Anterior cingulate cortex (tissue), 58 donors: Measurements from ENCODE around the gene NEO1.

ENCODE experiments used
- DNase-seq, 58 donors: peaks; one replicate each; lab custom pipeline; 2025; lab: John Stamatoyannopoulos, UW

The NEO1 gene

DNA sequence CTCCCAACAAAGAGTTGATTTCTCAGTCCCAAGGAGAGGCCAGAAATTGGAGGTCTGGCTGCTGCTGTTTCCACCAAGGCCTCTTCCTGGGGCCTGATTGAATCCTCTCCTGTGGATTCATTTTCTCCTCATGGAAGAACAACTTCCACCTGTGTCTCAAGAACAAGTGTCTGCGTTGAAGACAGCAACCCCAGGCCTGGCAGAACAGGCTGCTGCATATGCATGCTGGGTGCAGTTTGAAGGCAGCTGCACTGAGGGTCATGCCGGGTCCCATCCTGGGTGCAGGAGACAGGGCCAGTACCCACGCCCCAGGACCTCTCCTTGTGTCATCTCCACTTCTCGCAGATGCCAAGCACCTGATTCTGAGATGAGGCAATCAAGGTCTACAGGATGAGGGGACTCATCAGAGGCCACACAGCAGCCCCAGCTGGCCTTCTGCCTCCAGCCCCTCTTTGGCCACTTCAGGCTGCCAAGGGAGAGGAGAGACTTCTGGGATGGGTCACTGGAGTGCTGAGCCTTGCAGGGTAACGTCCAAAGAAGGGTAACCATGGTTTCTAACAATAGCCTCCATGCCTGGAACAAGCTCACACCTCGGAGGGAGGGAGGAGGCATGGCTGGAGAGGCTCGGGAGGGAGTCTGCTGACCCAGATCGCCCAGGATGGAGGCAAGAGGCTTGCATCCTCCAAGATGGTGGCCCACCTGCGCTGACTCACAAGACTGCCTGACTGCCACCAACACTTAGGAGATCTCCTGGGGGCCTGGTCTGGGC is 286.5 kb downstream of the NEO1 start:
- DNase-seq, result no peak

DNA sequence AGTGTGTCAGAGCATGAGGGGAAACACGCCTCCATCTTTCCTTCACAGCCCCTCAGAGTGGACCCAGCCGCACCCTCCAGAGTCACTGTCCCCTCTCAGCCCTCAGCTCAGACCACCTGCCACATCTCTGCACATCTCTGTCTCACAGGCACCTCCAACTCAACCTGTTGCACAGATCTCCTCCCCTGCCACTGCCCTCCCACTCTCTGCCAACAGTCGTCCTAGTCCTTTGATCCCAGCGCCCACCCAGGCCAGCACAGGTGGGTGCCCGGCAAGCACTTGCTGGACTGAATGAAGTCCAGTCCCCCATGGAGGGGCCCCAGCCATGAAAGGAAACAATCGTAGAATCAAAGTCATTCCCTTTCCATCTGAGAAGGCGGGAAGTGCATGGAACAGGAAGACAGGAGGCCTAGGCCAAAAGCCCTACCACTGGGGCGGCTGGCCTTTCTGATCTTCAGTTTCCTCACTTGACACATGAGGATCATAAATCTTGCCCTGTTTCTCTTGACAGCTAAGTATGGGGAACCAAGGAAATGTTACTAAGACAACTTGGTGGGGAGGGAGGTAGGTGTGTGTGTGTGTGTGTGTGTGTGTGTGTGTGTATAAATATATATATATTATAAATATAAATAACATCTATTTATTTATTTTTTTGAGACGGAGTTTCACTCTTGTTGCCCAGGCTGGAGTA is 288.4 kb downstream of the NEO1 start:
- DNase-seq, result no peak

DNA sequence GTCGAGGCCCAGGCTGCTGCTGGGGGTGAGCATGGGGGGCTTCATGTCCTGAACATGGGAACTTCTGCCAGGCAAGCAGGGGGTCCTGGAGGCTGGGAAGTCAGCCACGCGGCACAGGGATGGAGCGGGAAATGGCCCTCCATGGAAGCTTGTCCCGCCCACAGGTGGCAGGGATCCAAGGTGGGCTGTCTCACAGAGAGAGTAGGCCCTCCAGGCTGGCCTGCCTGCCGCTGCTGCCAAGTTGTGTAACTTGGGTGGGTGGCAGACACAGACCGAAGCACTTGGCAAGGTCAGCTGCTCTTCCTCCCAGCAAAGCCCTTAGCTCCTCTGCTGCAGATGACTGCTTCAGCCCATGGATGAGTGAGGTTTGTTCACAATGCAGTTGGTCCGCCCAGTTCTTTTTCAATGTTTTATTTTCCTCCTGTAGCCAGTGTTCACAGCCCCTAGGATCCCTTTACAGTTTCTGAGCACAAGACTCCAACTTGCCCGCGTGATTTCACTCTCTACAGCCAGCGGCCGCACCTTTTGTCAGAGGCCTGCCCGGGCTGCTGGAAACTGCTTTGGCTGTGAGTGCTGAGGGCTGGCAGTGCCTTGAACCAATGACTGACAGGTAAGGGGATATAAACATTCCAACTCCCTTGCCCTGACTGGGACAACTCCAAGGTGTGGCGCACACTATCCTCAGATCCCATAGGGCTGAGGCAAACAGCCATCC is 289.8 kb downstream of the NEO1 start:
- peak in 10 of 58 donors; percentile 6 to 41 (median 14) for DNase-seq

DNA sequence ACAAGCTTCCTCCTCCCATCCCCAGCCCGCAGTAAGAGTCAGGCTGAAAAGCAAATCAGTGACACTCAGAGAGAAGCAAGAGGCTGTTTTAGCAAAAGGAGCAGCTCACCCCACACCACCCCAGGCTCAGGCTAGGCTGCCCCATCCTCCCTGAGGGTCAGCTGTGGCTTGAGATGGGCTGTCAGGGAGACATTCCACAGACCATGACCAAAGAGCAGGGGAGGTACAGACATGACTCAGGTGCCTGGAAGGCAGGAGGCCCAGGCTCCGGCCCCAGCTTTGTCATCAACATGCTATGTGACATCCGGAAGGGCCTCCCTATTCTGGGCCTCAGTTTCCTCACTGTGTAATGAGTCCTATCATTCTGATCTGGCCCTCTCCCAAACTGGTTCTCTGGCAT is 291.8 kb downstream of the NEO1 start:
- DNase-seq, result no peak

DNA sequence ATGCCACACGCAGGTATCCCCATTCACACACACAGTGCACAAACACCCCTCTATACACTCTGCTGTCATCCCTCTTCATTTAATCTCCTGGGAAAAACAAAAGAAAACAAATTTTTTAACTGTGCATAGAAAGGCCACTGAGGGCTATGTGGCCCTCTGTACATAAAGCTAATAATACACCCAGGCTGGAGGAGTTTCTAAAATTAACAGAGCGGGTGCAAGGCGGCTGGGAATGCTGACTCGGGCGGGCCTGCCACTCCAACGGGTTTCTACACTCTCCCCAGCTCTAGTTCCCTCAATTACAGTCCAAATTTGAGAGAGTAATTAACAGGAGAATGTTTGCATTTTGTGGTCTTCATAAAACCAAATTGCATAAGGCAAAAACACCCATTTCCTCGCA is 293.4 kb downstream of the NEO1 start:
- no peak for DNase-seq

DNA sequence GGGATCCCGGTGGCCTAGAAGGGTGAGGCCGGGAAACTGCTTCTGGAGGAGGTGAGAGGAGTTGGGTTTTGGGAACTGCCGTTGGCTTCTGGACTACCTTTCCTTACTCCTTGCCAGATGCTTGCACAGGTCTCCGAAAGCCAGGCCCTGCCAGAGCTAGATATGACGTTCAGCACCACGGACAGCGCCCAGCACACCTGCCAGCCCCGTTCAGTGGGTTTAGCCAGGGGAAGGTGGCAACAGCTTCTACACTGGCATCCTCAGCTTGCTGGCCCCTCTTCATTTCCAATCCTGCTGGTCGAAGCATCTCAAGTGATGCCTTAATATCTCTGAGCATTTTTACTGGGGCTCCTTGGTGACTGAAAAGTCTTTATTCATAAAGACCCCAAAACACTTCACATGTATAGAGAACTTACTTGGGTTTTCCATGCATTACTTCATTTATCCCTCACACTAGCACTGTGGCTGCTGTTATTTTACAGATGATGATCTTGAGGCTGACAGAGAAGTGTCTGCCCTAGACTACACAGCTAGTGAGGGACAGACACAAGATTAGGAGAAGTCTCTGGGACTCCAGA is 294.6 kb downstream of the NEO1 start:
- DNase-seq, result no peak

DNA sequence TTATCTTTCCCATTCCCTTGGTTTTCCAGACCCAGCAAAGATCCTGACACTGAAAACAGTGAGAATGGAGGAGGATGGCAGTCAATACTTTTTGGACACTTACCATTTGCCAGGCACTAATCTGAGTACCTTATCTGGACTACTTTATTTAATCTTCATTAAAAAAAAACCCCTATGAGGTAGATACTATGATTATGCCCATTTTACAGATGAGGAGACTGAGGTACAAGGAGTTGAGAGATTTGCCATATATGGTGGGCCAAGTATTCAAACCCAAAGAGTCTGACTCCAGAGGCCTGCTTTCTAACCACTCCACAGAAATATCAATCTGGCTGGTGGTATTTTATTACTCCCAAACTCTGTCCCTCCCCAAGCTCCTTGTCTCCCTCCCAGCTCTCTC is 296.9 kb downstream of the NEO1 start:
- no peak for DNase-seq

DNA sequence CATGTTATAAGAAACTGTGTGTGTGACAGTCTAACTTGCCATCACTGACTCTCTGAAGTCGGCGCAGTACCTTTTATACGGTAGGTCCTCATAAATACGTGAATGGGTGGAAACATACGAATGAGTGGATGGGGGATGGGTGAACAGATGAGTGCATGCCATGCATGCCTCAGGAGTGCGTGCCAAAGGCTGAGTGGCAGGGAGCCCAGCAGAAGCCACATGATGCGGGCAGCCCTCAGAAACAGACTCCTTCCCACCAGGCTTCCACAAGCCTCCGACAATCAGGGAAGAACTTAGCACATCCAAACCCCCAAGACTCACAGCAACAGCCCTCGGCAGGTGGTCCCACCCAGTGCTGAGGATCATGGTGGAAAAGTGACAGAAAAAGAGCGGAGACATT is 299.8 kb downstream of the NEO1 start:
- DNase-seq, result peak in 31 of 58 donors; percentile 4 to 60 (median 27)

DNA sequence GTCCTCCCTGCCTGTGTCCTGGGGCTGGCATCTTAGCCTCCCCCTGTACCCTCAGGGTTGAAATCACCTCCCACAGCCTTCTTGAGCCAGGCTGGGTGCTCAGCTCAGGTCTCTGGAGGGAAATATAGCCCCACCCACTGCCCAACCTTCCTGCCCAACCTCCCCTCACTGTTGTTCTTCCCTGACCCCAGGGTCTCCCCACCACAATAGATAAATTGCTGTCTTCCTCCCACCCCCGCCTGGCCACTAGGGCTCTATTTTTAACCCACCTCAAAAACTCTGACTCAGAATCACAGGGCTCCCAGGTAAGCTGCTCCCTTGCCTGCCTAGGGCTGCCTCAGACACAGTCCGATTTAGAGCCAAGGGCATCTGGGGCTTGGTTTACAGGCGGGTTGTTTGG is 301.5 kb downstream of the NEO1 start:
- no peak for DNase-seq

DNA sequence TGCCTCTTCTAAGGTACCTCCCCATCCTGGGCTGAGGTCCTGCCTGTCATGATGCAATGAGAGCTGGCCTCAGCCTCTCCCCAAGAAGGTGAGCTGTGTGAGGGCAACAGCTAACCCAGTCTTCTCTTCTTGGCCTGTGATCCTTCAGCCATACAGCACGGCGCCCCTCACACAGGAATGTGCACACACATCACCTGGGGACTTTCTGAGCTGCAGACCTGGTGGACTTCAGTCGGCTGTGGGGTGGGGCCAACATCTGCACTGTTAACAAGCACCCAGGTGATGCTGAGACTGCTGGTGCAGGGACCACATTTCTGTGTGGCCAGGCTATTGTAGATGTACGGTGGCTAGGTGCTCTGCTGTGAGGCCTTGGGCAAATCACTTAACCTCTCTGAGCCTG is 302.0 kb downstream of the NEO1 start:
- no peak for DNase-seq
